Mesenchymal stem cell (in vitro differentiated cells and primary cell): Measurements from ENCODE around the gene LDB2.

Source experiments
- DNase-seq: peaks from one replicate; pipeline ENCODE4 v3.0.0-alpha.2; 2013
- H2AFZ ChIP-seq: one replicate; pipeline ENCODE4 v1.6.1; 2013; ENCODE audit warnings: low read depth, mild to moderate bottlenecking, control low read depth, inconsistent platforms, low read length, moderate library complexity
- H2AK5ac ChIP-seq: 2 replicates; pipeline ENCODE4 v1.6.1; 2013; ENCODE audit warnings: low read length, moderate library complexity, mild to moderate bottlenecking, inconsistent platforms; ENCODE audit not compliant: severe bottlenecking
- H2BK120ac ChIP-seq: one replicate; pipeline ENCODE4 v1.6.1; 2013; ENCODE audit warnings: low read depth, mild to moderate bottlenecking, inconsistent platforms, low read length, moderate library complexity
- H2BK12ac ChIP-seq, 2 experiments: one replicate each; pipeline ENCODE4 v1.6.1; 2013; ENCODE audit warnings: inconsistent platforms in 2 of 2, low read length in 2 of 2, mild to moderate bottlenecking in 2 of 2, moderate library complexity in 2 of 2, control low read depth in 1 of 2
- H2BK15ac ChIP-seq: one replicate; pipeline ENCODE4 v1.6.1; 2013; ENCODE audit warnings: mild to moderate bottlenecking, low read depth, inconsistent platforms; ENCODE audit not compliant: poor library complexity, severe bottlenecking
- H2BK5ac ChIP-seq: 2 replicates; pipeline ENCODE4 v1.6.1; 2013; ENCODE audit warnings: low read depth, mild to moderate bottlenecking, low read length, control low read depth, inconsistent platforms; ENCODE audit not compliant: poor library complexity, severe bottlenecking
- H3K14ac ChIP-seq, 2 experiments: one replicate each; pipeline ENCODE4 v1.6.1; 2013; ENCODE audit warnings: inconsistent platforms in 2 of 2, low read length in 2 of 2, control low read depth in 1 of 2, mild to moderate bottlenecking in 1 of 2, moderate library complexity in 1 of 2
- H3K18ac ChIP-seq, 2 experiments: one replicate each; pipeline ENCODE4 v1.6.1; 2013; ENCODE audit warnings: inconsistent platforms in 2 of 2, low read length in 2 of 2, control low read depth in 1 of 2, low read depth in 1 of 2, mild to moderate bottlenecking in 1 of 2
- H3K23ac ChIP-seq, 2 experiments: one replicate each; pipeline ENCODE4 v1.6.1; 2013; ENCODE audit warnings: inconsistent platforms in 2 of 2, low read length in 2 of 2, mild to moderate bottlenecking in 2 of 2, moderate library complexity in 2 of 2, control low read depth in 1 of 2
- H3K27ac ChIP-seq: 2 replicates; pipeline ENCODE4 v1.5.1; 2013; ENCODE audit warnings: mild to moderate bottlenecking, moderate library complexity, low read length, control low read depth, inconsistent platforms; ENCODE audit not compliant: poor library complexity, severe bottlenecking
- H3K27me3 ChIP-seq, 2 experiments: 2 replicates each; pipeline versions ENCODE4 v1.6.1 to v1.7.0; 2013; ENCODE audit warnings: low read length in 2 of 2, mild to moderate bottlenecking in 2 of 2, moderate library complexity in 2 of 2, control low read depth in 1 of 2, inconsistent platforms in 1 of 2; ENCODE audit not compliant: control insufficient read depth in 1 of 2, insufficient read depth in 1 of 2
- H3K36me3 ChIP-seq, 2 experiments: 2 replicates each; pipeline versions ENCODE4 v1.6.1 to v1.7.0; 2013; ENCODE audit warnings: low read length in 2 of 2, control low read depth in 1 of 2, inconsistent platforms in 1 of 2, low read depth in 1 of 2, mild to moderate bottlenecking in 1 of 2; ENCODE audit not compliant: insufficient read depth in 2 of 2, control insufficient read depth in 1 of 2
- H3K4ac ChIP-seq, 2 experiments: one replicate each; pipeline ENCODE4 v1.6.1; 2013; ENCODE audit warnings: inconsistent platforms in 2 of 2, low read length in 2 of 2, mild to moderate bottlenecking in 2 of 2, moderate library complexity in 2 of 2, control low read depth in 1 of 2, low read depth in 1 of 2
- H3K4me1 ChIP-seq: 2 replicates; pipeline ENCODE4 v1.6.1; 2013; ENCODE audit warnings: low read depth, low read length, control low read depth; ENCODE audit not compliant: control insufficient read depth, insufficient read depth
- H3K4me2 ChIP-seq: 2 replicates; pipeline ENCODE4 v1.6.1; 2013; ENCODE audit warnings: low read length, mild to moderate bottlenecking, inconsistent platforms; ENCODE audit not compliant: poor library complexity, severe bottlenecking
- H3K4me3 ChIP-seq, 2 experiments: 2 replicates each; pipeline versions ENCODE4 v1.5.1 to v1.7.0; 2013; ENCODE audit warnings: low read length in 2 of 2, mild to moderate bottlenecking in 2 of 2, control low read depth in 1 of 2, low read depth in 1 of 2; ENCODE audit not compliant: insufficient read depth in 1 of 2
- H3K79me1 ChIP-seq: replicated peaks from 2 replicates; pipeline ENCODE4 v1.6.1; 2013; ENCODE audit warnings: mild to moderate bottlenecking, control low read depth, low read length, inconsistent platforms; ENCODE audit not compliant: poor library complexity, severe bottlenecking
- H3K9ac ChIP-seq: 2 replicates; pipeline ENCODE4 v1.7.0; 2013; ENCODE audit warnings: mild to moderate bottlenecking, low read length, moderate library complexity
- H3K9me3 ChIP-seq: 2 replicates; pipeline ENCODE4 v1.7.0; 2013; ENCODE audit warnings: mild to moderate bottlenecking, low read length; ENCODE audit not compliant: control insufficient read depth
- H4K8ac ChIP-seq: one replicate; pipeline ENCODE4 v1.6.1; 2013; ENCODE audit warnings: inconsistent platforms, mild to moderate bottlenecking, low read length, moderate library complexity
- H4K91ac ChIP-seq: one replicate; pipeline ENCODE4 v1.6.1; 2013; ENCODE audit warnings: mild to moderate bottlenecking, low read length, inconsistent platforms
- WGBS: methylation state at CpG from one replicate; pipeline ENCODE4 v1.1.7; 2013; ENCODE audit warnings: mixed read lengths; 5-methylcytosine and 5-hydroxymethylcytosine counted together

LDB2 gene

GRCh38 chr4:16643893-16644292 lies 254.6 kb downstream of the LDB2 start:
- Histone ChIP-seq H3K4ac (no peak overlapping the region), H3K18ac (no peak overlapping the region), H2BK12ac (no peak overlapping the region), H2BK5ac (no peak overlapping the region), H2BK120ac (no peak overlapping the region), H4K91ac (no peak overlapping the region), H3K79me1 (no peaks in the 10 kb centered on the region), H3K27ac (no peak overlapping the region), H3K14ac (no peak overlapping the region), H3K4me2 (no peak overlapping the region), H2BK15ac (no peak overlapping the region), H3K27me3 (no peaks in the 10 kb centered on the region), H3K9ac (no peak overlapping the region), H3K23ac (no peak overlapping the region), H3K4me3 (no peak overlapping the region), H2AFZ (no peak overlapping the region), H3K36me3 (no peaks in the 10 kb centered on the region), H3K9me3 (no peaks in the 10 kb centered on the region), H2AK5ac (no peak overlapping the region), H3K4me1 (no peaks in the 10 kb centered on the region), H4K8ac (no peak overlapping the region)
- WGBS: 28% methylated on average over 2 of the region's 2 CpGs
- DNase-seq: no peak

GRCh38 chr4:16642897-16643296 lies 255.5 kb downstream of the LDB2 start:
- Histone ChIP-seq H3K36me3 (no peaks in the 10 kb centered on the region), H4K8ac (no peak overlapping the region), H2BK15ac (no peak overlapping the region), H3K14ac (no peak overlapping the region), H3K4ac (no peak overlapping the region), H2BK12ac (no peak overlapping the region), H3K79me1 (no peaks in the 10 kb centered on the region), H2BK120ac (no peak overlapping the region), H2AFZ (no peak overlapping the region), H2AK5ac (no peak overlapping the region), H3K23ac (no peak overlapping the region), H3K9ac (no peak overlapping the region), H3K4me2 (no peak overlapping the region), H3K4me1 (no peaks in the 10 kb centered on the region), H3K27me3 (no peaks in the 10 kb centered on the region), H3K9me3 (no peaks in the 10 kb centered on the region), H2BK5ac (no peak overlapping the region), H3K27ac (no peak overlapping the region), H3K4me3 (no peak overlapping the region), H3K18ac (no peak overlapping the region), H4K91ac (no peak overlapping the region)
- 100% methylated on average over 2 of the region's 5 CpGs for WGBS
- DNase-seq: no peak

- Histone ChIP-seq H2AFZ (no peak overlapping the region), H2BK12ac (no peak overlapping the region), H2BK120ac (no peak overlapping the region), H2BK5ac (no peak overlapping the region), H3K23ac (no peak overlapping the region), H3K4me1 (no peaks in the 10 kb centered on the region), H4K91ac (no peak overlapping the region), H4K8ac (no peak overlapping the region), H3K4me2 (no peak overlapping the region), H2AK5ac (no peak overlapping the region), H2BK15ac (no peak overlapping the region), H3K4me3 (no peak overlapping the region), H3K9me3 (no peaks in the 10 kb centered on the region), H3K9ac (no peak overlapping the region), H3K27me3 (no peaks in the 10 kb centered on the region), H3K18ac (no peak overlapping the region), H3K27ac (no peak overlapping the region), H3K14ac (no peak overlapping the region), H3K36me3 (no peaks in the 10 kb centered on the region), H3K79me1 (no peaks in the 10 kb centered on the region), H3K4ac (no peak overlapping the region)
- DNase-seq: peak; percentile 67
- WGBS: no CpG with 5 or more reads among the region's 1 CpG
These were observed 256.5 kb downstream of the LDB2 start for GRCh38 chr4:16641971-16642370.

GRCh38 chr4:16636912-16637630 lies 261.4 kb downstream of the LDB2 start:
- no peak for DNase-seq
- Histone ChIP-seq H2BK15ac (no peak overlapping the region), H3K9ac (no peak overlapping the region), H3K23ac (no peak overlapping the region), H3K14ac (no peak overlapping the region), H2BK5ac (no peak overlapping the region), H3K4me1 (no peaks in the 10 kb centered on the region), H2AFZ (no peak overlapping the region), H3K27ac (no peak overlapping the region), H3K18ac (no peak overlapping the region), H2BK12ac (no peak overlapping the region), H3K9me3 (no peaks in the 10 kb centered on the region), H2BK120ac (no peak overlapping the region), H3K79me1 (no peaks in the 10 kb centered on the region), H3K4me3 (no peak overlapping the region), H3K36me3 (no peaks in the 10 kb centered on the region), H4K91ac (no peak overlapping the region), H3K4me2 (no peak overlapping the region), H3K4ac (no peak overlapping the region), H4K8ac (no peak overlapping the region), H2AK5ac (no peak overlapping the region), H3K27me3 (no peaks in the 10 kb centered on the region)
- 100% methylated on average over 1 of the region's 4 CpGs for WGBS
